Measurements from ENCODE around the gene GSK3B. TPM values are rescaled to one million over a fixed set of nuclear protein-coding genes. Genes with fewer than 3 reads are reported as not detected.

Gene GSK3B
- total and polyA plus RNA-seq, 2 experiments from 2014 or later: 29.0 to 45.3 TPM

DNA sequence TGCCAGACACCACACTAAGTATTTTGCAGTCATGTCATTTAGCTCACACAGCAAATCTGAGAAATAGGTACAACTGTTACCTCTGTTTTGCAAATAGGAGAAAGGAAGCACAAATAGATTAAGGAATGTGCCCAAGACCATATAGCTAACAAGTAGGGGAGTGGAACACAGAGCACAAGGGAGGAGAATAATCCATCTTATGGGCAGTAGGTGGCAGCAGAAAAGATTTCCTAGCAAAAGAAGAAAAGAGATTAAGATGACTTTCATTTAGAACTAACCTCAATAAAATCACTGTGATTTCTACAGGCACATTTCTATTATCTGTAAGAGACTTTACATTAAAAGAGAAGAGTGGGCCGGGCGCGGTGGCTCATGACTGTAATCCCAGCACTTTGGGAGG lies 263.2 kb downstream of the GSK3B start:
- Histone ChIP-seq H3F3A (replicated peaks; ENCODE audit: low read depth) (no peaks in the 10 kb centered on the region), H3K79me2 (replicated peaks; ENCODE audit: insufficient read depth) (0 out of 2 replicates have a peak, but pooled peaks cover 4% of the 10 kb centered on the region), H4K20me1 (replicated peaks; ENCODE audit: insufficient read depth) (no peaks in the 10 kb centered on the region; the same call in 1 of the 2 replicates), H3K4me1 (ENCODE audit: insufficient read depth) (peaks cover 39% of the 10 kb centered on the region), H2AFZ (no peak overlapping the region), H3K4me3 (no peak overlapping the region), H3K9me2 (ENCODE audit: insufficient read depth) (no peaks in the 10 kb centered on the region), H3K27me3 (ENCODE audit: insufficient read depth) (no peaks in the 10 kb centered on the region), H3K4me2 (no peak overlapping the region), H3K36me3 (ENCODE audit: insufficient read depth) (no peaks in the 10 kb centered on the region), H3K27ac (ENCODE audit: low read depth) (no peak overlapping the region)
- ATAC-seq (peak; percentile 72), DNase-seq (ENCODE audit: low spot score) (peak; percentile 53)
- peaks cover 44% of the 10 kb centered on the region for H3K4me1 Mint-ChIP-seq
- H3K36me3 Mint-ChIP-seq (ENCODE audit: low read depth): no peaks in the 10 kb centered on the region
- H3K27ac Mint-ChIP-seq: no peak overlapping the region
- TF ChIP-seq, protein P1, sequence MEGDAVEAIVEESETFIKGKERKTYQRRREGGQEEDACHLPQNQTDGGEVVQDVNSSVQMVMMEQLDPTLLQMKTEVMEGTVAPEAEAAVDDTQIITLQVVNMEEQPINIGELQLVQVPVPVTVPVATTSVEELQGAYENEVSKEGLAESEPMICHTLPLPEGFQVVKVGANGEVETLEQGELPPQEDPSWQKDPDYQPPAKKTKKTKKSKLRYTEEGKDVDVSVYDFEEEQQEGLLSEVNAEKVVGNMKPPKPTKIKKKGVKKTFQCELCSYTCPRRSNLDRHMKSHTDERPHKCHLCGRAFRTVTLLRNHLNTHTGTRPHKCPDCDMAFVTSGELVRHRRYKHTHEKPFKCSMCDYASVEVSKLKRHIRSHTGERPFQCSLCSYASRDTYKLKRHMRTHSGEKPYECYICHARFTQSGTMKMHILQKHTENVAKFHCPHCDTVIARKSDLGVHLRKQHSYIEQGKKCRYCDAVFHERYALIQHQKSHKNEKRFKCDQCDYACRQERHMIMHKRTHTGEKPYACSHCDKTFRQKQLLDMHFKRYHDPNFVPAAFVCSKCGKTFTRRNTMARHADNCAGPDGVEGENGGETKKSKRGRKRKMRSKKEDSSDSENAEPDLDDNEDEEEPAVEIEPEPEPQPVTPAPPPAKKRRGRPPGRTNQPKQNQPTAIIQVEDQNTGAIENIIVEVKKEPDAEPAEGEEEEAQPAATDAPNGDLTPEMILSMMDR (conservative IDR thresholded peaks at IDR 0.05; ENCODE audit: low read depth in 2 of 2): peak; percentile 49 to 50
- TF ChIP-seq CREB1 (CRISPR knock-in tag; IDR thresholded peaks at IDR 0.05; ENCODE audit: low read depth) (no peak), NANOG (IDR thresholded peaks at IDR 0.05; ENCODE audit: borderline replicate concordance) (no peak), ZNF331 (CRISPR knock-in tag; IDR thresholded peaks at IDR 0.05; ENCODE audit: low read depth) (no peak)
- TF ChIP-seq, protein P2, sequence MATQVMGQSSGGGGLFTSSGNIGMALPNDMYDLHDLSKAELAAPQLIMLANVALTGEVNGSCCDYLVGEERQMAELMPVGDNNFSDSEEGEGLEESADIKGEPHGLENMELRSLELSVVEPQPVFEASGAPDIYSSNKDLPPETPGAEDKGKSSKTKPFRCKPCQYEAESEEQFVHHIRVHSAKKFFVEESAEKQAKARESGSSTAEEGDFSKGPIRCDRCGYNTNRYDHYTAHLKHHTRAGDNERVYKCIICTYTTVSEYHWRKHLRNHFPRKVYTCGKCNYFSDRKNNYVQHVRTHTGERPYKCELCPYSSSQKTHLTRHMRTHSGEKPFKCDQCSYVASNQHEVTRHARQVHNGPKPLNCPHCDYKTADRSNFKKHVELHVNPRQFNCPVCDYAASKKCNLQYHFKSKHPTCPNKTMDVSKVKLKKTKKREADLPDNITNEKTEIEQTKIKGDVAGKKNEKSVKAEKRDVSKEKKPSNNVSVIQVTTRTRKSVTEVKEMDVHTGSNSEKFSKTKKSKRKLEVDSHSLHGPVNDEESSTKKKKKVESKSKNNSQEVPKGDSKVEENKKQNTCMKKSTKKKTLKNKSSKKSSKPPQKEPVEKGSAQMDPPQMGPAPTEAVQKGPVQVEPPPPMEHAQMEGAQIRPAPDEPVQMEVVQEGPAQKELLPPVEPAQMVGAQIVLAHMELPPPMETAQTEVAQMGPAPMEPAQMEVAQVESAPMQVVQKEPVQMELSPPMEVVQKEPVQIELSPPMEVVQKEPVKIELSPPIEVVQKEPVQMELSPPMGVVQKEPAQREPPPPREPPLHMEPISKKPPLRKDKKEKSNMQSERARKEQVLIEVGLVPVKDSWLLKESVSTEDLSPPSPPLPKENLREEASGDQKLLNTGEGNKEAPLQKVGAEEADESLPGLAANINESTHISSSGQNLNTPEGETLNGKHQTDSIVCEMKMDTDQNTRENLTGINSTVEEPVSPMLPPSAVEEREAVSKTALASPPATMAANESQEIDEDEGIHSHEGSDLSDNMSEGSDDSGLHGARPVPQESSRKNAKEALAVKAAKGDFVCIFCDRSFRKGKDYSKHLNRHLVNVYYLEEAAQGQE (IDR thresholded peaks at IDR 0.05; ENCODE audit: unreplicated experiment): no peak
- H3K27me3 Mint-ChIP-seq (ENCODE audit: insufficient read depth, low read depth, poor library complexity): peaks cover 2% of the 10 kb centered on the region
- no peaks in the 10 kb centered on the region for H3K9me3 Mint-ChIP-seq
- no peak overlapping the region for H3K4me3 Mint-ChIP-seq

DNA sequence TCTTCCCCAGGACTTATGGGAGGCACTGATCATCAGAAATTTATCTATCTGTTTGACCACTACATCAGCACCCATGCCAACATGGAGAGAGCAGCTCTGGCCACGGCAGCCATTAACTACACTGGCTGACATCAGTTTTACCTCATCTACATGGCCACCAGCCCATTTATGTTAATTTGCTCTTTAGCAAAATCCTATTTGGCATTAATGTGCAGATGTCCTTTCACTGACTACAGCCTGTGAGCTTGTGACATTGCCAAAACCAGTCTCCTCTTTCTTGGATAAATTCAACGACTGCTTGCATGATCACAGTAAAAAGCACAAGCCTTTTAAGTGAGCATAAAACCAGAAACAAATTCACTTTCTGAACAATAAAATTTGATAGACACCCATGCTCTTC lies 264.8 kb downstream of the GSK3B start:
- Mint-ChIP-seq H3K27ac (no peak overlapping the region), H3K4me1 (peaks cover 51% of the 10 kb centered on the region), H3K36me3 (ENCODE audit: low read depth) (no peaks in the 10 kb centered on the region), H3K9me3 (no peaks in the 10 kb centered on the region), H3K27me3 (ENCODE audit: insufficient read depth, low read depth, poor library complexity) (peaks cover 4% of the 10 kb centered on the region), H3K4me3 (no peak overlapping the region)
- Histone ChIP-seq H3F3A (replicated peaks; ENCODE audit: low read depth) (no peaks in the 10 kb centered on the region), H3K36me3 (ENCODE audit: insufficient read depth) (no peaks in the 10 kb centered on the region), H3K4me3 (no peak overlapping the region), H3K4me1 (ENCODE audit: insufficient read depth) (peaks cover 39% of the 10 kb centered on the region), H3K27me3 (ENCODE audit: insufficient read depth) (no peaks in the 10 kb centered on the region), H3K9me2 (ENCODE audit: insufficient read depth) (no peaks in the 10 kb centered on the region), H3K27ac (ENCODE audit: low read depth) (no peak overlapping the region), H3K4me2 (no peak overlapping the region), H4K20me1 (replicated peaks; ENCODE audit: insufficient read depth) (no peaks in the 10 kb centered on the region; the same call in 1 of the 2 replicates), H2AFZ (no peak overlapping the region), H3K79me2 (replicated peaks; ENCODE audit: insufficient read depth) (0 out of 2 replicates have a peak, but pooled peaks cover 4% of the 10 kb centered on the region)
- DNase-seq (ENCODE audit: low spot score) (no peak), ATAC-seq (no peak)
- TF ChIP-seq NANOG (IDR thresholded peaks at IDR 0.05; ENCODE audit: borderline replicate concordance) (no peak), CREB1 (CRISPR knock-in tag; IDR thresholded peaks at IDR 0.05; ENCODE audit: low read depth) (no peak), EZH2 (IDR thresholded peaks at IDR 0.05; ENCODE audit: low read depth, unreplicated experiment) (no peak), STAT1 (IDR thresholded peaks at IDR 0.05; ENCODE audit: unreplicated experiment) (no peak)
- TF ChIP-seq, protein P3, sequence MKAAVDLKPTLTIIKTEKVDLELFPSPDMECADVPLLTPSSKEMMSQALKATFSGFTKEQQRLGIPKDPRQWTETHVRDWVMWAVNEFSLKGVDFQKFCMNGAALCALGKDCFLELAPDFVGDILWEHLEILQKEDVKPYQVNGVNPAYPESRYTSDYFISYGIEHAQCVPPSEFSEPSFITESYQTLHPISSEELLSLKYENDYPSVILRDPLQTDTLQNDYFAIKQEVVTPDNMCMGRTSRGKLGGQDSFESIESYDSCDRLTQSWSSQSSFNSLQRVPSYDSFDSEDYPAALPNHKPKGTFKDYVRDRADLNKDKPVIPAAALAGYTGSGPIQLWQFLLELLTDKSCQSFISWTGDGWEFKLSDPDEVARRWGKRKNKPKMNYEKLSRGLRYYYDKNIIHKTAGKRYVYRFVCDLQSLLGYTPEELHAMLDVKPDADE (IDR thresholded peaks at IDR 0.05): no peak
- TF ChIP-seq, protein P4, sequence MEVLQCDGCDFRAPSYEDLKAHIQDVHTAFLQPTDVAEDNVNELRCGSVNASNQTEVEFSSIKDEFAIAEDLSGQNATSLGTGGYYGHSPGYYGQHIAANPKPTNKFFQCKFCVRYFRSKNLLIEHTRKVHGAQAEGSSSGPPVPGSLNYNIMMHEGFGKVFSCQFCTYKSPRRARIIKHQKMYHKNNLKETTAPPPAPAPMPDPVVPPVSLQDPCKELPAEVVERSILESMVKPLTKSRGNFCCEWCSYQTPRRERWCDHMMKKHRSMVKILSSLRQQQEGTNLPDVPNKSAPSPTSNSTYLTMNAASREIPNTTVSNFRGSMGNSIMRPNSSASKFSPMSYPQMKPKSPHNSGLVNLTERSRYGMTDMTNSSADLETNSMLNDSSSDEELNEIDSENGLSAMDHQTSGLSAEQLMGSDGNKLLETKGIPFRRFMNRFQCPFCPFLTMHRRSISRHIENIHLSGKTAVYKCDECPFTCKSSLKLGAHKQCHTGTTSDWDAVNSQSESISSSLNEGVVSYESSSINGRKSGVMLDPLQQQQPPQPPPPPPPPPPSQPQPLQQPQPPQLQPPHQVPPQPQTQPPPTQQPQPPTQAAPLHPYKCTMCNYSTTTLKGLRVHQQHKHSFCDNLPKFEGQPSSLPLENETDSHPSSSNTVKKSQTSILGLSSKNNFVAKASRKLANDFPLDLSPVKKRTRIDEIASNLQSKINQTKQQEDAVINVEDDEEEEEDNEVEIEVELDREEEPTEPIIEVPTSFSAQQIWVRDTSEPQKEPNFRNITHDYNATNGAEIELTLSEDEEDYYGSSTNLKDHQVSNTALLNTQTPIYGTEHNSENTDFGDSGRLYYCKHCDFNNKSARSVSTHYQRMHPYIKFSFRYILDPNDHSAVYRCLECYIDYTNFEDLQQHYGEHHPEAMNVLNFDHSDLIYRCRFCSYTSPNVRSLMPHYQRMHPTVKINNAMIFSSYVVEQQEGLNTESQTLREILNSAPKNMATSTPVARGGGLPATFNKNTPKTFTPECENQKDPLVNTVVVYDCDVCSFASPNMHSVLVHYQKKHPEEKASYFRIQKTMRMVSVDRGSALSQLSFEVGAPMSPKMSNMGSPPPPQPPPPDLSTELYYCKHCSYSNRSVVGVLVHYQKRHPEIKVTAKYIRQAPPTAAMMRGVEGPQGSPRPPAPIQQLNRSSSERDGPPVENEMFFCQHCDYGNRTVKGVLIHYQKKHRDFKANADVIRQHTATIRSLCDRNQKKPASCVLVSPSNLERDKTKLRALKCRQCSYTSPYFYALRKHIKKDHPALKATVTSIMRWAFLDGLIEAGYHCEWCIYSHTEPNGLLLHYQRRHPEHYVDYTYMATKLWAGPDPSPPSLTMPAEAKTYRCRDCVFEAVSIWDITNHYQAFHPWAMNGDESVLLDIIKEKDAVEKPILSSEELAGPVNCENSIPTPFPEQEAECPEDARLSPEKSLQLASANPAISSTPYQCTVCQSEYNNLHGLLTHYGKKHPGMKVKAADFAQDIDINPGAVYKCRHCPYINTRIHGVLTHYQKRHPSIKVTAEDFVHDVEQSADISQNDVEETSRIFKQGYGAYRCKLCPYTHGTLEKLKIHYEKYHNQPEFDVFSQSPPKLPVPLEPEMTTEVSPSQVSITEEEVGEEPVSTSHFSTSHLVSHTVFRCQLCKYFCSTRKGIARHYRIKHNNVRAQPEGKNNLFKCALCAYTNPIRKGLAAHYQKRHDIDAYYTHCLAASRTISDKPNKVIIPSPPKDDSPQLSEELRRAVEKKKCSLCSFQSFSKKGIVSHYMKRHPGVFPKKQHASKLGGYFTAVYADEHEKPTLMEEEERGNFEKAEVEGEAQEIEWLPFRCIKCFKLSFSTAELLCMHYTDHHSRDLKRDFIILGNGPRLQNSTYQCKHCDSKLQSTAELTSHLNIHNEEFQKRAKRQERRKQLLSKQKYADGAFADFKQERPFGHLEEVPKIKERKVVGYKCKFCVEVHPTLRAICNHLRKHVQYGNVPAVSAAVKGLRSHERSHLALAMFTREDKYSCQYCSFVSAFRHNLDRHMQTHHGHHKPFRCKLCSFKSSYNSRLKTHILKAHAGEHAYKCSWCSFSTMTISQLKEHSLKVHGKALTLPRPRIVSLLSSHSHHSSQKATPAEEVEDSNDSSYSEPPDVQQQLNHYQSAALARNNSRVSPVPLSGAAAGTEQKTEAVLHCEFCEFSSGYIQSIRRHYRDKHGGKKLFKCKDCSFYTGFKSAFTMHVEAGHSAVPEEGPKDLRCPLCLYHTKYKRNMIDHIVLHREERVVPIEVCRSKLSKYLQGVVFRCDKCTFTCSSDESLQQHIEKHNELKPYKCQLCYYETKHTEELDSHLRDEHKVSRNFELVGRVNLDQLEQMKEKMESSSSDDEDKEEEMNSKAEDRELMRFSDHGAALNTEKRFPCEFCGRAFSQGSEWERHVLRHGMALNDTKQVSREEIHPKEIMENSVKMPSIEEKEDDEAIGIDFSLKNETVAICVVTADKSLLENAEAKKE (CRISPR knock-in tag; IDR thresholded peaks at IDR 0.05): no peak

Data from GM23338 (cell line).